HEK293 (cell line): ENCODE data around the gene M6PR.

Source experiments
- CTCF ChIA-PET: fragments of 350-600 bp; formaldehyde crosslinking; extraction: SDS; loops from one replicate; lab custom pipeline; 2021; ENCODE audit warnings: antibody characterized with exemption; lab: Yijun Ruan, JAX
- POLR2A ChIA-PET: fragments of 300-600 bp; formaldehyde crosslinking; extraction: SDS; loops from one replicate; lab custom pipeline; 2020; ENCODE audit warnings: antibody characterized with exemption, inconsistent platforms; lab: Yijun Ruan, JAX
- H3K27ac ChIP-seq: fragments of 200-500 bp; sonication (Bioruptor generic); 2 replicates; pipeline ENCODE4 v1.5.1; 2014; ENCODE audit warnings: low read depth, low read length, control low read depth, inconsistent platforms; ENCODE audit errors: extremely low read depth
- H3K36me3 ChIP-seq, 2 experiments: fragments of 200-500 bp in 1 of 2; sonication (Bioruptor generic) in 1 of 2; 1 replicate in 1 of 2; 2 replicates in 1 of 2; pipeline ENCODE4 v1.5.1; 2014 to 2017; ENCODE audit warnings: inconsistent platforms in 2 of 2, low read length in 2 of 2; ENCODE audit not compliant: control insufficient read depth in 2 of 2, insufficient read depth in 1 of 2
- H3K4me1 ChIP-seq: fragments of 200-500 bp; sonication (Bioruptor generic); 2 replicates; pipeline ENCODE4 v1.5.1; 2014; ENCODE audit warnings: mild to moderate bottlenecking, low read length, inconsistent platforms; ENCODE audit not compliant: control insufficient read depth, insufficient read depth
- H3K4me3 ChIP-seq: 2 replicates; pipeline ENCODE4 v1.5.1; 2011; ENCODE audit warnings: low read depth, mild to moderate bottlenecking, control low read depth, low read length, moderate library complexity
- H3K9me3 ChIP-seq: fragments of 200-500 bp; sonication (Bioruptor generic); 2 replicates; pipeline ENCODE4 v1.5.1; 2014; ENCODE audit warnings: low read depth, low read length, inconsistent platforms; ENCODE audit not compliant: control insufficient read depth, insufficient read depth
- HOXA7 ChIP-seq: sonication (generic); formaldehyde crosslinking; IDR thresholded peaks from 2 replicates; pipeline ENCODE4 v1.8.1; 2022; ENCODE audit warnings: missing genetic modification reagents, borderline replicate concordance
- KLF9 ChIP-seq: fragments of 450-650 bp; formaldehyde crosslinking; IDR thresholded peaks from 2 replicates; pipeline ENCODE4 v1.5.1; 2016; ENCODE audit warnings: missing biosample characterization, missing genetic modification characterization, low read depth
- OSR2 ChIP-seq: fragments of 450-650 bp; formaldehyde crosslinking; IDR thresholded peaks from 2 replicates; pipeline ENCODE4 v1.5.1; 2016; ENCODE audit warnings: missing biosample characterization, missing genetic modification characterization
- YY1 ChIP-seq: fragments of 450-650 bp; formaldehyde crosslinking; IDR thresholded peaks from 2 replicates; pipeline ENCODE4 v1.5.1; 2018; ENCODE audit warnings: missing biosample characterization, missing genetic modification characterization
- ZNF133 ChIP-seq: fragments of 450-650 bp; formaldehyde crosslinking; IDR thresholded peaks from 2 replicates; pipeline ENCODE4 v1.5.1; 2016; ENCODE audit warnings: missing biosample characterization, missing genetic modification characterization
- ZNF24 ChIP-seq: fragments of 450-650 bp; formaldehyde crosslinking; IDR thresholded peaks from 2 replicates; pipeline ENCODE4 v1.5.1; 2016; ENCODE audit warnings: missing biosample characterization, missing genetic modification characterization
- ZNF274 ChIP-seq, 2 experiments: fragments of 200-500 bp in 1 of 2; fragments of 450-650 bp in 1 of 2; sonication (Bioruptor generic) in 1 of 2; formaldehyde crosslinking in 1 of 2; IDR thresholded peaks; 2 replicates each; pipeline versions ENCODE4 v1.5.1 to v1.6.1; 2014 to 2016; ENCODE audit warnings: borderline replicate concordance in 1 of 2, inconsistent platforms in 1 of 2, low read length in 1 of 2, missing biosample characterization in 1 of 2, missing genetic modification characterization in 1 of 2
- ZNF311 ChIP-seq: fragments of 450-650 bp; formaldehyde crosslinking; IDR thresholded peaks from 2 replicates; pipeline ENCODE4 v1.5.1; 2017; ENCODE audit warnings: missing biosample characterization, missing genetic modification characterization, borderline replicate concordance
- ZNF354C ChIP-seq: fragments of 450-650 bp; formaldehyde crosslinking; IDR thresholded peaks from 2 replicates; pipeline ENCODE4 v1.5.1; 2016; ENCODE audit warnings: missing biosample characterization, missing genetic modification characterization, low read depth, borderline replicate concordance
- ZNF391 ChIP-seq: fragments of 450-650 bp; formaldehyde crosslinking; IDR thresholded peaks from 2 replicates; pipeline ENCODE4 v1.5.1; 2016; ENCODE audit warnings: low read depth, missing biosample characterization, missing genetic modification characterization, borderline replicate concordance
- ZNF48 ChIP-seq: fragments of 450-650 bp; formaldehyde crosslinking; IDR thresholded peaks from 2 replicates; pipeline ENCODE4 v1.5.1; 2016; ENCODE audit warnings: missing biosample characterization, missing genetic modification characterization
- ZNF529 ChIP-seq: fragments of 450-650 bp; formaldehyde crosslinking; IDR thresholded peaks from 2 replicates; pipeline ENCODE4 v1.5.1; 2017; ENCODE audit warnings: missing genetic modification characterization, missing biosample characterization; ENCODE audit not compliant: insufficient replicate concordance
- ZNF596 ChIP-seq: fragments of 450-650 bp; IDR thresholded peaks from 2 replicates; pipeline ENCODE4 v1.5.0; 2018; ENCODE audit warnings: missing biosample characterization, mild to moderate bottlenecking, missing genetic modification characterization, moderate library complexity
- ZNF654 ChIP-seq: fragments of 450-650 bp; formaldehyde crosslinking; IDR thresholded peaks from 2 replicates; pipeline ENCODE4 v1.5.1; 2016; ENCODE audit warnings: low read depth, missing biosample characterization, missing genetic modification characterization
- ZNF792 ChIP-seq: fragments of 450-650 bp; formaldehyde crosslinking; IDR thresholded peaks from 2 replicates; pipeline ENCODE4 v1.5.1; 2016; ENCODE audit warnings: missing biosample characterization, missing genetic modification characterization
- ZNF837 ChIP-seq: fragments of 450-650 bp; formaldehyde crosslinking; IDR thresholded peaks from 2 replicates; pipeline ENCODE4 v1.5.1; 2016; ENCODE audit warnings: missing biosample characterization, missing genetic modification characterization
- ZNF843 ChIP-seq: fragments of 450-650 bp; formaldehyde crosslinking; IDR thresholded peaks from 2 replicates; pipeline ENCODE4 v1.5.1; 2016; ENCODE audit warnings: missing biosample characterization, missing genetic modification characterization
- TF ChIP-seq, protein P1 (sequence below): sonication (generic); formaldehyde crosslinking; IDR thresholded peaks from 2 replicates; pipeline ENCODE4 v1.8.1; 2022; ENCODE audit warnings: mild to moderate bottlenecking, moderate library complexity, missing genetic modification reagents
- TF ChIP-seq, protein P2 (sequence below): fragments of 450-650 bp; formaldehyde crosslinking; IDR thresholded peaks from 2 replicates; pipeline ENCODE4 v1.5.1; 2016; ENCODE audit warnings: missing biosample characterization, missing genetic modification characterization
- TF ChIP-seq, protein P3 (sequence below): fragments of 450-650 bp; IDR thresholded peaks from 2 replicates; pipeline ENCODE4 v1.5.1; 2018; ENCODE audit warnings: missing biosample characterization, mild to moderate bottlenecking, missing genetic modification characterization
- TF ChIP-seq, protein P4 (sequence below): fragments of 450-650 bp; formaldehyde crosslinking; IDR thresholded peaks from 2 replicates; pipeline ENCODE4 v1.5.1; 2016; ENCODE audit warnings: missing biosample characterization, missing genetic modification characterization, low read depth
- TF ChIP-seq, protein P5 (sequence below): fragments of 450-650 bp; formaldehyde crosslinking; IDR thresholded peaks from 2 replicates; pipeline ENCODE4 v1.5.1; 2016; ENCODE audit warnings: missing biosample characterization, missing genetic modification characterization

Gene M6PR

DNA sequence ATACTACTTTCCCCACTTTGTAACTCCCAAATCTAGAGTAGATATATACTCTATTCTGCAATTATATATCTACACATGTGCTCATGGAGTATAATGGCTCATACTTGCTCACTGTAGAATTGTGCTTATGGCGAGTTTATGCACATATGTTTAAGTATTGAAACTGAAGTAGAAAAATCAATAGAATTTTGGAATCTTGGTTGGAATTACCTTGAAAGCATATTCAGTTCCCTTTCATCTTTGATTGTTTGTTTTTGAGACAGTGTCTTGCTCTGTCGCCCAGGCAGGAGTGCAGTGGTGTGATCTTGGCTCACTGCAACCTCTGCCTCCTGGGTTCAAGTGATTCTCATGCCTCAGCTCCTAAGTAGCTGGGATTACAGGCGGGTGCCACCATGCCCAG is 44.4 kb upstream of the M6PR start (continued):
- TF ChIP-seq, protein P1, sequence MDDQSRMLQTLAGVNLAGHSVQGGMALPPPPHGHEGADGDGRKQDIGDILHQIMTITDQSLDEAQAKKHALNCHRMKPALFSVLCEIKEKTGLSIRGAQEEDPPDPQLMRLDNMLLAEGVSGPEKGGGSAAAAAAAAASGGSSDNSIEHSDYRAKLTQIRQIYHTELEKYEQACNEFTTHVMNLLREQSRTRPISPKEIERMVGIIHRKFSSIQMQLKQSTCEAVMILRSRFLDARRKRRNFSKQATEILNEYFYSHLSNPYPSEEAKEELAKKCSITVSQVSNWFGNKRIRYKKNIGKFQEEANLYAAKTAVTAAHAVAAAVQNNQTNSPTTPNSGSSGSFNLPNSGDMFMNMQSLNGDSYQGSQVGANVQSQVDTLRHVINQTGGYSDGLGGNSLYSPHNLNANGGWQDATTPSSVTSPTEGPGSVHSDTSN (CRISPR knock-in tag): no peak
- TF ChIP-seq ZNF529 (tag by site-specific recombination) (no peak), ZNF843 (no peak), KLF9 (tag by site-specific recombination) (no peak), YY1 (tag by site-specific recombination) (no peak), ZNF792 (tag by site-specific recombination) (no peak), ZNF654 (no peak)
- TF ChIP-seq, protein P2, sequence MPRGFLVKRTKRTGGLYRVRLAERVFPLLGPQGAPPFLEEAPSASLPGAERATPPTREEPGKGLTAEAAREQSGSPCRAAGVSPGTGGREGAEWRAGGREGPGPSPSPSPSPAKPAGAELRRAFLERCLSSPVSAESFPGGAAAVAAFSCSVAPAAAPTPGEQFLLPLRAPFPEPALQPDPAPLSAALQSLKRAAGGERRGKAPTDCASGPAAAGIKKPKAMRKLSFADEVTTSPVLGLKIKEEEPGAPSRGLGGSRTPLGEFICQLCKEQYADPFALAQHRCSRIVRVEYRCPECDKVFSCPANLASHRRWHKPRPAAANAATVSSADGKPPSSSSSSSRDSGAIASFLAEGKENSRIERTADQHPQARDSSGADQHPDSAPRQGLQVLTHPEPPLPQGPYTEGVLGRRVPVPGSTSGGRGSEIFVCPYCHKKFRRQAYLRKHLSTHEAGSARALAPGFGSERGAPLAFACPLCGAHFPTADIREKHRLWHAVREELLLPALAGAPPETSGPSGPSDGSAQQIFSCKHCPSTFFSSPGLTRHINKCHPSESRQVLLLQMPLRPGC (tag by site-specific recombination): no peak

DNA sequence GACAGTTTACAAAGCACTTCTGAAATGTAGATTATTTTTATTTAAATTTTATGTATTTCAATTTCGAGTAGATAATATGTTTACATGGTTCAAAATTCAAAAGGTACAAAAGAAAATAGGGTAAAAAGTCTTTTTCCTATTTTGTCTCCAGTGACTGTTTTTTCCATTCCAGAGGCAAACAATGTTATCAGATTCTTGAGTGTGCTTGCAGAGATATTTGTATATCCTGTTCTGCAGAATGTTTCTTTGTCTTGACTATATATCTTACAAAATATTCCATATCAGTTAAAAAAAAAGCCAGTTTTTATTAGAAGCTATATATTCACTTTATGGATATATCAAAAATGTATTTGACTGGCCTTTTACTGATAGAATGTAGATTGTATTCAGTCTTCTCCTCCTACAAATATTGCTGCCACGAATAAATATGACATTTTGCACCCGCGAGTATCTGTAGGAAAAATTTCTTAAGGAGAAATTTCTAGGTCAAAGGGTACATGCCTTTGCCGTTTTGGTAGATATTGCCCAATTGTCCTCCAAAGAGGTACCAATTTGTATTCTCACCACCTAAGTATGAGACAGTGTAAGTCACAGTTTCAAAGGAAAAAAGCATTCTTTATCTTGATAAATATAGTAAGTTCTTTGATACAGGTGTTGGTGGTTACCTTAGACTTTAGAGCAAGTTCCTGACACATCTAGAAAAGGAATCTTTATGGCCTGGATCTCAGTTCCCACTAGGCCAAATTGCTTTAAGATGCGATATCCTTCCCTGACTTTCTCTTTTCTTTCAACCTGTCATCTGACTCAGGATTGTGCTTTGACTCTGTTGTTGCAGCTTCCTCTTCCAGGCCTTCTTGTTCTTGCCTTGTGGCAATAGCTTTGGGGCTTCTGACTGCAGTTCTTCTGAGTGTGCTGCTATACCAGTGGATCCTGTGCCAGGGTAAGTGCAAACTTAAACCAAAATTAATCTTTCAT is 42.2 kb upstream of the M6PR start:
- no peak overlapping the region for H3K4me3 ChIP-seq
- H3K4me1 ChIP-seq: no peaks in the 10 kb centered on the region
- no peaks in the 10 kb centered on the region for H3K9me3 ChIP-seq
- no peaks in the 10 kb centered on the region for H3K36me3 ChIP-seq
- no peak overlapping the region for H3K27ac ChIP-seq
- TF ChIP-seq YY1 (tag by site-specific recombination): no peak
- no peak for TF ChIP-seq ZNF792 (tag by site-specific recombination)
- TF ChIP-seq ZNF133 (tag by site-specific recombination): no peak
- TF ChIP-seq OSR2 (tag by site-specific recombination): no peak
- no peak for TF ChIP-seq ZNF391
- TF ChIP-seq, protein P3, sequence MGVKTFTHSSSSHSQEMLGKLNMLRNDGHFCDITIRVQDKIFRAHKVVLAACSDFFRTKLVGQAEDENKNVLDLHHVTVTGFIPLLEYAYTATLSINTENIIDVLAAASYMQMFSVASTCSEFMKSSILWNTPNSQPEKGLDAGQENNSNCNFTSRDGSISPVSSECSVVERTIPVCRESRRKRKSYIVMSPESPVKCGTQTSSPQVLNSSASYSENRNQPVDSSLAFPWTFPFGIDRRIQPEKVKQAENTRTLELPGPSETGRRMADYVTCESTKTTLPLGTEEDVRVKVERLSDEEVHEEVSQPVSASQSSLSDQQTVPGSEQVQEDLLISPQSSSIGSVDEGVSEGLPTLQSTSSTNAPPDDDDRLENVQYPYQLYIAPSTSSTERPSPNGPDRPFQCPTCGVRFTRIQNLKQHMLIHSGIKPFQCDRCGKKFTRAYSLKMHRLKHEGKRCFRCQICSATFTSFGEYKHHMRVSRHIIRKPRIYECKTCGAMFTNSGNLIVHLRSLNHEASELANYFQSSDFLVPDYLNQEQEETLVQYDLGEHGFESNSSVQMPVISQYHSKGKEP: no peak
- no peak for TF ChIP-seq ZNF274 (IDR thresholded peaks at IDR 0.05; ENCODE audit: low read length)
- TF ChIP-seq ZNF274 (tag by site-specific recombination; IDR thresholded peaks at IDR 0.05; ENCODE audit: borderline replicate concordance): no peak
- TF ChIP-seq ZNF48 (tag by site-specific recombination): no peak
- no peak for TF ChIP-seq ZNF354C
- TF ChIP-seq ZNF837 (tag by site-specific recombination): no peak
- TF ChIP-seq, protein P4, sequence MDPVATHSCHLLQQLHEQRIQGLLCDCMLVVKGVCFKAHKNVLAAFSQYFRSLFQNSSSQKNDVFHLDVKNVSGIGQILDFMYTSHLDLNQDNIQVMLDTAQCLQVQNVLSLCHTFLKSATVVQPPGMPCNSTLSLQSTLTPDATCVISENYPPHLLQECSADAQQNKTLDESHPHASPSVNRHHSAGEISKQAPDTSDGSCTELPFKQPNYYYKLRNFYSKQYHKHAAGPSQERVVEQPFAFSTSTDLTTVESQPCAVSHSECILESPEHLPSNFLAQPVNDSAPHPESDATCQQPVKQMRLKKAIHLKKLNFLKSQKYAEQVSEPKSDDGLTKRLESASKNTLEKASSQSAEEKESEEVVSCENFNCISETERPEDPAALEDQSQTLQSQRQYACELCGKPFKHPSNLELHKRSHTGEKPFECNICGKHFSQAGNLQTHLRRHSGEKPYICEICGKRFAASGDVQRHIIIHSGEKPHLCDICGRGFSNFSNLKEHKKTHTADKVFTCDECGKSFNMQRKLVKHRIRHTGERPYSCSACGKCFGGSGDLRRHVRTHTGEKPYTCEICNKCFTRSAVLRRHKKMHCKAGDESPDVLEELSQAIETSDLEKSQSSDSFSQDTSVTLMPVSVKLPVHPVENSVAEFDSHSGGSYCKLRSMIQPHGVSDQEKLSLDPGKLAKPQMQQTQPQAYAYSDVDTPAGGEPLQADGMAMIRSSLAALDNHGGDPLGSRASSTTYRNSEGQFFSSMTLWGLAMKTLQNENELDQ (tag by site-specific recombination): no peak
- TF ChIP-seq, protein P5, sequence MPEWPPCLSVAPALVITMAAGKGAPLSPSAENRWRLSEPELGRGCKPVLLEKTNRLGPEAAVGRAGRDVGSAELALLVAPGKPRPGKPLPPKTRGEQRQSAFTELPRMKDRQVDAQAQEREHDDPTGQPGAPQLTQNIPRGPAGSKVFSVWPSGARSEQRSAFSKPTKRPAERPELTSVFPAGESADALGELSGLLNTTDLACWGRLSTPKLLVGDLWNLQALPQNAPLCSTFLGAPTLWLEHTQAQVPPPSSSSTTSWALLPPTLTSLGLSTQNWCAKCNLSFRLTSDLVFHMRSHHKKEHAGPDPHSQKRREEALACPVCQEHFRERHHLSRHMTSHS (tag by site-specific recombination): no peak
- TF ChIP-seq HOXA7 (CRISPR knock-in tag): no peak
- no peak for TF ChIP-seq ZNF596 (tag by site-specific recombination)
- no peak for TF ChIP-seq ZNF24 (tag by site-specific recombination)
- TF ChIP-seq ZNF311 (tag by site-specific recombination): no peak
- CTCF ChIA-PET: interaction anchor here (0.9 kb wide), 1 partner anchor 9 kb away, joined by 3 read pairs; no protein-coding TSS in a partner anchor
- POLR2A ChIA-PET: no interaction called here
